HG03097 (cell line): ENCODE measurements around the gene SLCO4A1.

Experiments used
- ATAC-seq: cut with Tn5 transposase; IDR thresholded peaks from one replicate; pipeline ENCODE4 v1.9.1; 2021; ENCODE audit not compliant: unreplicated experiment, low FRiP score

The SLCO4A1 gene

DNA sequence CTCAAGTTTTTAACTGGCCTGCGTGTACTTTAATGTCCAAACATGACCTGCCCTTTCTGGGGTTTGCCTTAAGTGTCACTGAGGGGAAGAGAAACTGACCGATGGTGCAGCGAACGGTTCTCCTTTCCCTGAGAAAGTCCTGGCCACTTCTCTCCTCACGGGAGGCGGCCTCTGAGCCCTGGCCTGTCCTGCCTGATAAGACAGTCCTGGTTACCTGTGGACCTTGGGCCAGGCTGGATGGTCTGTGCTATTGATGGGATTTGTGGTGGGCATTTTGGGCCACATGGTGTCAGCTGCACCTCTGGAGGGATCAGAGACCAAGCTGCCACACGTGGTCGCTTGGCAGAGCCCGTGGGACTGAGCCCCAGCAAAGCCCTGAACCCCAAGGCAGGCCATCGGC lies 54.7 kb downstream of the SLCO4A1 start:
- ATAC-seq: no peak

DNA sequence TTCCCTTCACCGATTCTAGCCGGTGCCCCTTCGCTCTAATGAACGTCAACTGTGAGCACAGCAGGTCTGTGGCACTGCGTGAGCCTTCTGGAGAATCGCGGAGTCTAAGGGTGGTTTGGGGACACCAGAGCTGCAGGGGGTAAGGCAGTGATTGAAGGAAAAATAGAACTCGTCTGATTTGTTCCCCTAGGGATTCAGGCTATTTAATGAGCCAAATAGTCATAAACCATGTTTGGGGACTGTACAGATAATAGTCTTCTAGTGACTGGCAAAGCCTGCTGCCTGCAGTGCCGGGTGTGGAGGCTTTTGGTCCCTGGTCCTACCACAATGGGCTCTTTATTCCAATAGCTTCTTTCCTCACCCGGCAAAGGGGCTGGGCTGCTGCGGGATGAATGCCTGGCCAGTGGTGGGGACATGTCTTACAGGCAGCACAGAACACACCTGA lies 55.2 kb downstream of the SLCO4A1 start:
- ATAC-seq: no peak

GRCh38 chr20:62698231-62698630 lies 55.9 kb downstream of the SLCO4A1 start:
- no peak for ATAC-seq

GRCh38 chr20:62699296-62699695 lies 57.0 kb downstream of the SLCO4A1 start:
- ATAC-seq: no peak

- no peak for ATAC-seq
Measured at GRCh38 chr20:62699741-62700140, 57.4 kb downstream of the SLCO4A1 start.

GRCh38 chr20:62700261-62700930 lies 58.1 kb downstream of the SLCO4A1 start:
- ATAC-seq: no peak

GRCh38 chr20:62701161-62702012 lies 59.1 kb downstream of the SLCO4A1 start:
- ATAC-seq: no peak

GRCh38 chr20:62702013-62702300 lies 59.7 kb downstream of the SLCO4A1 start:
- no peak for ATAC-seq

GRCh38 chr20:62702895-62703852 lies 60.9 kb downstream of the SLCO4A1 start:
- no peak for ATAC-seq

GRCh38 chr20:62703853-62704228 lies 61.5 kb downstream of the SLCO4A1 start:
- no peak for ATAC-seq

GRCh38 chr20:62704341-62704948 lies 62.1 kb downstream of the SLCO4A1 start:
- ATAC-seq: no peak

- ATAC-seq: no peak
Measured at GRCh38 chr20:62705627-62706026, 63.3 kb downstream of the SLCO4A1 start.

DNA sequence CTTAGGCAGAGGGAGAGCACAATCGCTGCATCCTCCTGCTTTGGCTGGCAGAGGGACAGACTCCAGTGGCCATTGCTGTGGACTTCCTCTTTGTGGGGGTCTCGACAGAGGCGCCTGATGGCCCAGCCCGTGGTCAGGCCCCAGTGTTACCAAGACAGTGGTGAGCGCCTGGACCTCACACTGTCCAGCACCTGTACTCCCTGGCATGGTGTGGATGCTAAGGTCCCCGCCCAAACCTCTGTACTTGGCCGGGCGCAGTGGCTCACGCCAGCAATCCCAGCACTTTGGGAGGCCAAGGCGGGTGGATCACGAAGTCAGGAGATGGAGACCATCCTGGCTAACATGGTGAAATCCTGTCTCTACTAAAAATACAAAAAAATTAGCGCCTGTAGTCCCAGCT lies 64.0 kb downstream of the SLCO4A1 start:
- no peak for ATAC-seq

DNA sequence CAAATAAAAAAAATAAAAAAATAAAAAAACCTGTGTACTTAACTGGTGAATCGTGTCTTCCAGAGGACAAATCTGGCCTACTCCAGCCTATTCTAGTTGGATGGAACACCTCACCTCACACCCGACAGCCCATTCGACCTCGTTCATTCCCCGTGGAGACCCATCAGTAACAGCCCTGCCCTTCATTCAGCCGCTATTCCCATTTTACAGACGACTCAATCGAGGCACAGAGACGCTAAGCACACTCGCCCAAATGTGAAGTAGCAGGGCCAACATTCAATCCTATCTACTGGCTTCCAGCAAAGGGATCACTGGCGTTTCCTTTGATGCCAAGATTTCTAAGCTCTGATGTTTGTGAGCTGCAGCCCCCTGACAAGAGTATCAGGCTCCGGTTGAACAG lies 64.6 kb downstream of the SLCO4A1 start:
- ATAC-seq: no peak

DNA sequence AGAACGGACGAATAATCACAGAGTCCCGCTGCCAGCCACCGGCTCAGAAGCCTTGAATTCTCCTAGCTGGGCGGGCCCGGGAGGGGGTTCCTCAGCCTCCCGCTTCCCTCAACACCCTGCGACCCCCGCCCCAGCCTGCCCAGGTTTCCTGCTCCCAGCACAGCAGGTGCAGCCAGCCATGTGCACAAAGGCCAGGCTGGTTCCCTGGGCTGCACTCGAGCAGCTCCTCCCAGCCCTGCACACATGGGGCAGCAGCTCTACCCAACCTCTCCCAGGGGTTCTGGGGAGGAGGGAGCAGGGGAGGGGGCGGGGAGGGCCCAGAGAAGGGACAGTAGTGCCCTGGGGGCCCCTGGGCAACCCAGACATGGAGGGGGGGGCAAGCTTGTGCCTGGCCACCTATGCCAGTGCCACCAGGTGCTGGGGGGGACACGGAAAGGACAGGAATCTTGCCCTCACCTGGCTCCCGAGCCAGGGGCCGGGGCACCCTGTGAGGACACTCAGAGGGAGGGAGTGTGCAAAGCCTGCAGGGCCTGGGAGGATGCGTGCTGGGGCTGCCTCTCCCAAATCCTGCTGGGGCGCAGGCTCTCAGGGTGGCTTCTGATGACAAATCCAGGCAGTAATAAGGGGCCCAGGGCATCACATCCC lies 65.1 kb downstream of the SLCO4A1 start:
- ATAC-seq: no peak

DNA sequence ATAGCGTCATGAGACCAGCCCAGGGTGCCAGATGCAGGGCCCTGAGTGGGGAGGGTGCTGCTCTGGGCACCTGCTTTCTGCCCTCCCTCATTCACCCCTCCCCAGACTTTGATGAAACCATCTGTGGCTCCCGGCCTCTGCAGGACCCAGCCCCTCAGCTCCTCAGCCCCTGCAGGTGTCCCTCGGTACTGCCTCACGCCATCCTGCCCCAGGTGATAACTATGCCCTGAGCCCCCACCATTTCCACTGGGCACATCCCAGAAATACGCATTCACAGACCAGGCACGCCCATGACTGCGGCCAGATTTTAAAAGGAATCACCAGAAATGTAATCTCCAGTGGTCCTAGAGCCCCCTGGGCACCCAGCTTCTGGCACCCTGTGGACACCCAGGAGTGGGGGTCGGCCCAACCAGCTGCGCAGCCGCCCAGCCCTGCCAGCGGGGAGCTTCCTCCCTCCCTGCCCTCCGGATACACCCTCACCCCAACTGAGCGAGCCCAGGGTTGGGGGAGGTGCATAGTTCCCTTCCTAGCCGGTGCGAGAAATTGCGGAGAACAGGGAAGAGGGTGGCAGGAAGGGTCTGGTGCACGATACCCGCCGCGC lies 65.7 kb downstream of the SLCO4A1 start:
- no peak for ATAC-seq

- no peak for ATAC-seq
Measured at GRCh38 chr20:62708591-62709536, 66.6 kb downstream of the SLCO4A1 start, which contains the start of gene NTSR1. Gene NTSR1, plus strand, starts transcription at chr20:62708836. Its CDS starts 372 bp downstream, at chr20:62709208.

DNA sequence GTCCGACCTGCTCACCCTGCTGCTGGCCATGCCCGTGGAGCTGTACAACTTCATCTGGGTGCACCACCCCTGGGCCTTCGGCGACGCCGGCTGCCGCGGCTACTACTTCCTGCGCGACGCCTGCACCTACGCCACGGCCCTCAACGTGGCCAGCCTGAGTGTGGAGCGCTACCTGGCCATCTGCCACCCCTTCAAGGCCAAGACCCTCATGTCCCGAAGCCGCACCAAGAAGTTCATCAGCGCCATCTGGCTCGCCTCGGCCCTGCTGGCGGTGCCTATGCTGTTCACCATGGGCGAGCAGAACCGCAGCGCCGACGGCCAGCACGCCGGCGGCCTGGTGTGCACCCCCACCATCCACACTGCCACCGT lies 67.2 kb downstream of the SLCO4A1 start:
- ATAC-seq: no peak
